NCI-H526 treated with DMSO at 0.1 percent for 48 hours (cell line): ENCODE measurements around the gene TBC1D22A.
A peak's percentile ranks its signal among the peaks of the same experiment; 100 is the strongest.

Source experiments
- DNase-seq: peaks from one replicate; lab custom pipeline; 2025; lab: John Stamatoyannopoulos, UW

The TBC1D22A gene

DNA sequence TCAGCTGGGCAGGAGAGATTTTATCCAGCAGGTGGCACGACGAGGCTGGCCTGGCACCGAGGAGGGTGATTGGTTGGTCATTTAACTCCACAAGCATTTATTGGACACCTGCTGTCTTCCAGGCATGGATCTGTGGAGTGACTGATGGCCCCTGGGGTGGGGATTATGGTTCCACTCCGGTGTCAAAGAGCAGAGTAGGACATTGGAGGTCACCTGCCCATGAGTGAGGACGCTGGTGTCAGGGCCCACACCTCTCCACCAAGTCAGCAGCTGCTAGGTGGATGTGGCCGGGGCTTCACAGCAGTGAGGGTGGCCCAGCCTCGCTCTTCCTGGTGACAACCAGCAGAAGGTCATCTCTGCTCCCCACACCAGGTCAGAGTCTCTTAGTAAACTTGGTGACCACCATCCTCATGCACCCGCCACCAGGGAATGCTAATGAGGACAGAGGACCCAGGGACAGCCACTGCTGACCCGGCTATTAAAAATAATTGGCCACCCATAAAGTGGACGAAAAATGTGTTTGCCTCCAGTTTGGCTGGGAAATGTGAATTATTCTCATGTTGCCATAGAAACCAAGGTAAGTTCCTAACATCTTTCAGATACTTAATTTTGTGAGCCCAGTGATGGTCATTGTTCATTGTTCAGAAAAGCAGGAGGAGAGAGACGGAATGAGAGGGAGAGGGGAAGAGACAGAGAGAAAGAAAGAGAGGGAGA is 428.7 kb downstream of the TBC1D22A start:
- no peak for DNase-seq

DNA sequence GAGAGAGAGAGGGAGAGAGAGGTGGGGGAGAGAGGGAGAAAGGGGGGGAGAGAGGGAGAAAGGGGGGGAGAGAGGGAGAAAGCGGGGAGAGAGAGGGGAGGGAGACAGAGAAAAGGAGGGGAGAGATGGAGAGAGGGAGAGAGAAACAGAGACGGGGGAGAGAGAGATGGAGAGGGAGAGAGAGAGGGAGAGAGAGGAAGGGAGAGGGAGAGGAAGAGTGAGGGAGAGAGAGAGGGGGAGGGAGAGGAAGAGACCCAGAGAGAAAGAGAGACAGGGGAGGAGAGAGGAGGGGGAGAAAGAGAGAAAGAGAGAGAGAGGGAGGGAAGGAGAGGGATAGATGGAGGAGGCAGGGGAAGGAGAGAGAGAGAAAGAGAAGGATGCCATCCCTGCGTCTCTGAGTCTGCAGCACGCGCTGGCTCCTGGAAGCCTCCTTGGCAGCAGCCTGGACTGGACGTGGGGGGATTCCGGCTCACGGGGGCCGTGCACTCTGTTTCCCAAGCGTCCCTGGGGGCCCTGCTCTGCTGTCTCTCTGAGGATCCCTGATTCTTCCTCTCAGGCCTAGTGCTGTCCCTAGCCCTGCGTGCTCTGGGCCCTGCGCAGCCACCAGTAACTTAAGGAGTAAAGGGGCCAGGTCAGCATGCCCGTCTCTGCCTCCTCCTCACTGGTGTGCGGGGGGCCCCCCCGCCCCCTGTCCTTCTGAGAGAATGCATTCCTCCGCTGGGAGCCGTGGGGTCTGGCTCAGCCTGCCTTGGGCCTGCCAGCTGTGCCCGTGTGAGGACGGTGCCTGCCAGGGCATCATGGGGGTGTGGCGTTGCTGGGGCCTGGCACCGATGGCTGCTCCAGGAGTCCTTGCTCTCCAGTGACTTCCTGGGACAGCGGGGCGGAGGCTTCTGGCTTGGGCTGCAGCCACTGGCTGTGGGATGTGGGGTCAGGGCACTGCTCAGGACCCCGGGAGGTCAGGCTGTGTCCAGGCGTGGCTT is 429.5 kb downstream of the TBC1D22A start:
- DNase-seq: no peak

GRCh38 chr22:47192651-47193437 is 430.4 kb downstream of the TBC1D22A start:
- peak; percentile 15 for DNase-seq

DNA sequence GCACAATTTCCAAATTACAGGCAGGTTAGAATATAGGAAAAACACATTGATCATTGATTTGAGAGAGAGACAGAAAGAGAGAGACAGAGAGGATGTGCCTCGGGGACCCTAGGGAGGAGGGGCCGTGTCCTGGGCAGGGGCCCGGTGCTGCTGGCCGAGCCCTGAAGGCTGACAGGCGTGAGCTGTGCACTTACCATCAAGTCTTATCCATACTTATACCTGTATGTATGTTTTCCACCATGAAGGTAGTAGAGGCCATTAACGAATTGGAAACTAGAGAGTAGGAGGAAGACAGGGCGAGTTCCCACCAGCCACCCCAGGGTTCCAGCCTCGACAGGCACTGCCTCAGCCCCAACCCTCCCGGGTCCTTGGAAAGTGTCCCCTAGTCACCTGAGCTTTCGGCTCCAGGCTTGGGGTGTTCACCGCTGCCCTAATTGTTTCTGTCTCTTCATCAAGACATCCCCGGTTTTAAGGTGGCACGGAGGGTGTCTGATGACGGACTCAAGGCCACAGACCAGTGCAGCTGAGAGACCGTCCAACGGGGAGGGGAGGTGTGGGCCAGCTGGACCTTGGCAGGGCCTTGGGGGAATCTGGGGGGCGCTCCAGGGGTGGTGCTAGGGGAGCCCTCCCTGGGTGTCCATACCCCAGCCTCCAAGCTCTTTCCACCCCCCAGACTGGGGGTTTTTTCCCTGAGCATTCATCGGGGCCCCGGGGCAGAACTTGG is 431.3 kb downstream of the TBC1D22A start:
- DNase-seq: no peak

- DNase-seq: no peak
Measured at GRCh38 chr22:47194476-47195155, 432.2 kb downstream of the TBC1D22A start.

GRCh38 chr22:47195156-47195483 is 432.7 kb downstream of the TBC1D22A start:
- no peak for DNase-seq

DNA sequence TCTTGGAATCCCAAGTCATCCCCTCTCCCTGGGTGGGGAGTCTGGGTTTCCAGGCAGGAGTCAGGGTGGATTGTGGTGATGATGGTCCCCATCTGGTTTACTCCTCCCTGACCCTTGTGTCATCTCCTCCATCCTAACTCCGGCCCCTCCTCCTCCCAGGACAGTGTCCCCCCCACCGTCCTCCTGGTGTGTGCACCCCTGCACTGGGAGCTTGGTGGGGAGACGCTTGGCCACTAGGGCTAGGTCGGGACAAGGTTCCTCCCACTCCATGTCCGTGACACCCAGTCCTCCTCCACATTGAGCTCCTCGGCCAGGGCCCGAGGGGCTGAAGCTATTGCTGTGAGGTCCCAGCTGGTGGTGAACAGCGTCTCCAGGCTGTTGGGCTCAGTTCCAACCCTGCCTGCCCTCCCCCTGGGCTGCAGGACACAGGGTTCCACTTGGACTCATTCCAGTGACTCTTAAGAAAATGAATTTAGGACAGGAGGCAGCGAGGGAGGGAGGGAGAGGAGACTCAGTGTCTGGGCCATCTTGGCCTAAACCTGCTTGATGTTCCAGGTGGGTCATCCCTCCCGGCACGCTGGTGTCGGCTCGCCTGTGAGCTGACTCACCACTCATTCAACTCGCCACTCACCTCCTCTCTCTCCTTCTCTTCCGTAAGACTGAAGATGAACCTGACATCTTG is 433.2 kb downstream of the TBC1D22A start:
- no peak for DNase-seq

- DNase-seq: no peak
Measured at GRCh38 chr22:47196166-47196849, 433.9 kb downstream of the TBC1D22A start.

- DNase-seq: no peak
Measured at GRCh38 chr22:47196881-47197772, 434.7 kb downstream of the TBC1D22A start.

GRCh38 chr22:47197773-47198500 is 435.5 kb downstream of the TBC1D22A start:
- no peak for DNase-seq

- DNase-seq: no peak
Measured at GRCh38 chr22:47198801-47199251, 436.4 kb downstream of the TBC1D22A start.

DNA sequence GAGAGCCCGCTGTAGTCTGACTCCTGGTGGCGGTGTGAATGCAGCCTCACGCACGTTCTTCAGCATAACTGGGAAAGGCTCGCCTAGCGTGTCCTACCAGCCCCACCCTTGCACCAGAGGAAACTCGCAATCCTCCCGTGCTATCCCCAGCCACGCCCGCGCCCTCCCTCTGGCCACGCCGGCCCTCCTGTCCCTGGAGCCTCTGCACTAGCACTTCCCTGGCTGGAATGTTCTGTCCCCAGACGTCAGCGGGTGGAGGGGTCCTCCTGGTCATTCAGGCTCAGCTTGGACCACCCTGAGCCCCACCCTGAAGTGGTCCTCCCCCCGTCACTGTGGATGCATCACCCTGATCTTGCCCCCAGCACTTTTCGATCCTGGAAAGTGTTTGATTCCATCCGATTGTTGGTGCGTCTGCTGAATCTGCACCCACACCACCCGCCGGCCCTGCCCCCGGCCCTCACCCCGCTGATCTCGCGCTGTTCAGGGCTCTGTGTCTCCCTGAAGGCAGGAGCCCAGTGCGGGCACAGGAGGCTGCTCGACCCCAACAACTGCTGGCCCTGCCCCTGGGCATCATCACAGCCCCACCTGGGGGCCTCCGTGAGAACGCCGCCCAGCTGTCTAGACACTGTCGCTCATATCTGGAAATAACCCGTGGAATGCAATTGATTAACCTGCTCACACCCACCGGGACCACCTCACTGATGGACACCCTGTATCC is 437.0 kb downstream of the TBC1D22A start:
- DNase-seq: no peak

GRCh38 chr22:47199979-47200272 is 437.5 kb downstream of the TBC1D22A start:
- DNase-seq: no peak

DNA sequence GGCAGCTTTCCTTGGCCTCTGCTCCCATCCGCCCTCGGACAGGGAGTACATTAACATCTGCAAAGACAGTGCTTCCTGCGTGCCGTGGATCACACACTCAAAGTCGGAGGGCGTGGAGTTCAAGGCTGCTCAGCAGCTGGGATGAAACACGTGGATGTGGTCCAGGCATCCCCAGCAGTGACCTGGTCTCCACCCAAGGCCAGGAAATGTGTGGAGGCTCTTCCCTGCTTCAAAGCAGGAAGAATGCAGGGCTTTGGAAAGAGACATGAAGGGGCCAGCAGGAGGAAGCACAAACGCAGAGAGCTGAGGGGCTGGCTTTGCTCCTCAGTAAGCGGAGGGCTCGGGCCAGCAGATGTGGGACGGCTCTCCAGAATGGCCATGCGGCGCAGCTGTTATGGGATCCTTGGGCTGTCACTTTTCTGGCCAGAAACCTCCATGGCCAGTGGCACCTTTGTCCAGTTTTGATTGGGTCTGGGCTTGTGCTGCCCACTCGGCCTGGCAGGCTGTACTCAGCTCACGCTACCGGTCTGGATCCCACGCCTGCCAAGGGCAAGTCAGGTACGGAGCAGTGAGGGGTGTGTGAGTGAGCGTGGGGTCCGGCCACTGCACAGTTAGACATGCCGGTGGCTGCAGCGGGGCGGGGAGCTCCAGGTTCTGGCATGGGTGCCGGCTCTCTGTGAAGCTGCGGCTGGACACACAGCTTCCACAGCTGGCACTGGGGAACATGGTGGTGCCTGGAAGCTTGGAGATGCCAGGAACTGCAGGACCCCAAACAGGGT is 438.0 kb downstream of the TBC1D22A start:
- no peak for DNase-seq

- no peak for DNase-seq
Measured at GRCh38 chr22:47201186-47201995, 438.9 kb downstream of the TBC1D22A start.
